Progenitor cell of endocrine pancreas (in vitro differentiated cells): ENCODE measurements around the gene DDIAS. TPM values are rescaled to one million over a fixed set of nuclear protein-coding genes. Genes with fewer than 3 reads are reported as not detected.

Experiments
- DNase-seq: peaks from one replicate; pipeline ENCODE4 v3.0.0; 2021; ENCODE audit warnings: low spot score; ENCODE audit not compliant: unreplicated experiment
- H3K27ac Mint-ChIP-seq: 2 replicates; pipeline ENCODE4 v1.8.0; 2021; ENCODE audit warnings: mild to moderate bottlenecking, moderate library complexity, mixed read lengths
- H3K27me3 Mint-ChIP-seq: 2 replicates; pipeline ENCODE4 v1.8.0; 2021; ENCODE audit warnings: mixed read lengths
- H3K36me3 Mint-ChIP-seq: 2 replicates; pipeline ENCODE4 v1.8.0; 2022; ENCODE audit warnings: mixed read lengths; ENCODE audit not compliant: insufficient read depth
- H3K4me1 Mint-ChIP-seq: 2 replicates; pipeline ENCODE4 v1.8.0; 2021; ENCODE audit warnings: low read depth, mixed read lengths
- H3K4me3 Mint-ChIP-seq: 2 replicates; pipeline ENCODE4 v1.8.0; 2021; ENCODE audit warnings: low read depth, mild to moderate bottlenecking, moderate library complexity, mixed read lengths
- H3K9me3 Mint-ChIP-seq: 2 replicates; pipeline ENCODE4 v1.8.0; 2021; ENCODE audit warnings: low read depth, mixed read lengths
- total RNA-seq: library from RNA; stranded (reverse); gene quantifications from 2 replicates; pipeline ENCODE4 v1.2.1, GENCODE V29; 2021
- TF ChIP-seq, protein P1 (sequence below): fragments of 200-600 bp; sonication (generic); IDR thresholded peaks from one replicate; pipeline ENCODE4 v1.5.0; 2021; ENCODE audit warnings: antibody characterized with exemption, mild to moderate bottlenecking; ENCODE audit not compliant: unreplicated experiment

Gene DDIAS
- total RNA-seq, 1 donor from 2014 or later = 7.8 TPM

DNA sequence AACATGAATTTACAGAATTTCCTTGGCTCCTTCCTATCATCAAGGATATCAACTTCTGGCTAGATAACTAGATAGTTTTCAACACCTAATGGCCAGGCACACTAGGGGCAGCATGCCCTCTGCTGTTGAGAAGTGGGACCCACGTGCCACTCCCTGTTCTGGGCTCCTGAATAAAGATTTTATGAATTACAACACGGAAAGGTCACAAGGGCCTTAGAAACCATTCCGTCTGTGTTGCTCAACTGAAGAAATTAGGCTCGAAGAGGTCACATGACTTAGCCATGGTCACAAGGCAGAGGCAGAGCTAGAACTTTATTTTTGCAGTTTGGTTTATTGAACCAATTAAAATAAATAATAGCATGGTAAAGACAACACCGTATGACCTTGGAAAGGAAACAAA lies 37.3 kb upstream of the DDIAS start:
- TF ChIP-seq, protein P1, sequence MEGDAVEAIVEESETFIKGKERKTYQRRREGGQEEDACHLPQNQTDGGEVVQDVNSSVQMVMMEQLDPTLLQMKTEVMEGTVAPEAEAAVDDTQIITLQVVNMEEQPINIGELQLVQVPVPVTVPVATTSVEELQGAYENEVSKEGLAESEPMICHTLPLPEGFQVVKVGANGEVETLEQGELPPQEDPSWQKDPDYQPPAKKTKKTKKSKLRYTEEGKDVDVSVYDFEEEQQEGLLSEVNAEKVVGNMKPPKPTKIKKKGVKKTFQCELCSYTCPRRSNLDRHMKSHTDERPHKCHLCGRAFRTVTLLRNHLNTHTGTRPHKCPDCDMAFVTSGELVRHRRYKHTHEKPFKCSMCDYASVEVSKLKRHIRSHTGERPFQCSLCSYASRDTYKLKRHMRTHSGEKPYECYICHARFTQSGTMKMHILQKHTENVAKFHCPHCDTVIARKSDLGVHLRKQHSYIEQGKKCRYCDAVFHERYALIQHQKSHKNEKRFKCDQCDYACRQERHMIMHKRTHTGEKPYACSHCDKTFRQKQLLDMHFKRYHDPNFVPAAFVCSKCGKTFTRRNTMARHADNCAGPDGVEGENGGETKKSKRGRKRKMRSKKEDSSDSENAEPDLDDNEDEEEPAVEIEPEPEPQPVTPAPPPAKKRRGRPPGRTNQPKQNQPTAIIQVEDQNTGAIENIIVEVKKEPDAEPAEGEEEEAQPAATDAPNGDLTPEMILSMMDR = peak; percentile 74
- Mint-ChIP-seq H3K36me3 (no peaks in the 10 kb centered on the region), H3K4me1 (peaks cover 19% of the 10 kb centered on the region), H3K4me3 (no peak overlapping the region), H3K27me3 (no peaks in the 10 kb centered on the region), H3K27ac (no peak overlapping the region), H3K9me3 (no peaks in the 10 kb centered on the region)
- DNase-seq = peak; percentile 11

DNA sequence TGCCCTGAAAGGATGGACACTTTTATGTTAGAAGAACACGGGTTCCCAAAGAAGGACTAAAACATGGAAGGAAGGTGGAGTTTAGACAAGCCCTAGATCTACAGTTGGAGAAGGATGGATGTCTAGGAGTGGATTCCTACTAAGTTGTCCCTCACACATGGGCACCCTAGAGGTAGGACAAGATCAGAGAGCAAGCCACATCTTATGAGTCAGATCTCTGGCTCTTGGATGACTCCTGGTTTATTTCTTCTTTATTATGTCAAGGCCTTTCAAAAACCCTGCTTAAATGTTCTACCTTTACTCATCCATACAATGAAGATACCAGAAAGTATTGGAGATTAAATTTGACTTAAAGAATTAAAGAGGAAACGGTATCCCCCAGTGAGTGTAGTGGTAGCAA lies 35.7 kb upstream of the DDIAS start:
- H3K9me3 Mint-ChIP-seq = no peaks in the 10 kb centered on the region
- H3K36me3 Mint-ChIP-seq = no peaks in the 10 kb centered on the region
- peaks cover 11% of the 10 kb centered on the region for H3K4me1 Mint-ChIP-seq
- TF ChIP-seq, protein P1 = no peak
- no peak for DNase-seq
- H3K27me3 Mint-ChIP-seq = no peaks in the 10 kb centered on the region
- no peak overlapping the region for H3K4me3 Mint-ChIP-seq
- H3K27ac Mint-ChIP-seq = no peak overlapping the region

DNA sequence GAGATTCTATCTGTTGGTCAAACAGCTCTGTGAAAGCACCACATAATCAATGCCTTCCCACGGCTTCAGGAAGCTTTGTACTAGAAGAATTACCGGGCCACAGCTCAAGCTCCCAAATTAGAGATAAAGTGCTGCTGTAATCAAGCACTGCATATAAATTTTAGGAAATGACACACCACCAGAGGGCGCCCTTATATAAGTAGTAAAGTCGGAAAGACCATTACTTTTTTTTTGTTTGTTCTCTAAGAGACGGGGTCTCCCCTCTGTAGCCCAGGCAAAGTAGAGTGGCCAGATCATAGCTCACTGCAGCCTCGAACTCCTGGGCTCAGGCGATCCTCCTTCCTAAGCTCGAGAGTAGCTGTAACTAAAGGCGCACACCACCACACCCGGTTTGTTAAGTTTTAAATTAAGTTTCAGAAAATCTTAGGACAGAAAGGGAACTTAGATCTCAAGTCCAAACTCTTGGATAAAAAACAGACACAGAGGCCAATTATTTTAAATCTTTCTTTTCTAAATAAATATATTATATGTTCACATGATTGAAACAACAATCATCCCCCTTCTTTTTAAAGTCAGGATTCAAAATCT lies 33.9 kb upstream of the DDIAS start:
- Mint-ChIP-seq H3K4me1 (peaks cover 11% of the 10 kb centered on the region), H3K4me3 (no peak overlapping the region), H3K27me3 (no peaks in the 10 kb centered on the region), H3K27ac (peak overlapping the region; percentile 92), H3K36me3 (no peaks in the 10 kb centered on the region), H3K9me3 (no peaks in the 10 kb centered on the region)
- TF ChIP-seq, protein P1 = peak; percentile 82
- DNase-seq = peak; percentile 66

- Mint-ChIP-seq H3K4me1 (peaks cover 6% of the 10 kb centered on the region), H3K9me3 (no peaks in the 10 kb centered on the region), H3K27me3 (no peaks in the 10 kb centered on the region), H3K4me3 (no peak overlapping the region), H3K27ac (no peak overlapping the region), H3K36me3 (no peaks in the 10 kb centered on the region)
- TF ChIP-seq, protein P1 = no peak
- no peak for DNase-seq
These were observed 31.9 kb upstream of the DDIAS start for GRCh38 chr11:82869657-82870056.

DNA sequence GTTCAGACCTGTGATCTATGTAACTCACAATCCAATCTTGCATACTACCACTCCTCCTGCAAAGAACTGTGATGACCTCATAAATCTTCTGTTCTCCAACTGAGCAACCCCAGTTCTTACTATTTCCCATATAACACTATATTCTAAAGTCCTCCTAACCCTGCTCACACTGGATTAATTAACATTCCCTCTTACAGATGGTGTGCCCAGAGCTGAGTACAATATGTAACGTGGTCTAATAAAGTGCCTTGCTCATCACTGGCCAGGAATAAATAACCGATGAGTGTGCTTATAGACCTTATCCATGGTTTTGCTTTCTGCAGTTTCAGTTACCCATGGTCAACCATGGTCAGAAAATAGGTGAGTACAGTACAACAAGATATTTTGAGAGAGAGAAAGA lies 29.9 kb upstream of the DDIAS start:
- peaks cover 6% of the 10 kb centered on the region for H3K4me1 Mint-ChIP-seq
- H3K36me3 Mint-ChIP-seq = peaks cover 4% of the 10 kb centered on the region
- peaks cover 2% of the 10 kb centered on the region for H3K9me3 Mint-ChIP-seq
- no peak for DNase-seq
- no peaks in the 10 kb centered on the region for H3K27me3 Mint-ChIP-seq
- TF ChIP-seq, protein P1 = no peak
- no peak overlapping the region for H3K4me3 Mint-ChIP-seq
- no peak overlapping the region for H3K27ac Mint-ChIP-seq
